ENCODE data around the gene INTS3.
A peak's percentile ranks its signal among the peaks of the same experiment; 100 is the strongest.
"Not testable (repeated sequence)": the region's sequence is repeated elsewhere in the genome, so short reads cannot be mapped to it uniquely, and the experiment has no call there.

The INTS3 gene

DNA sequence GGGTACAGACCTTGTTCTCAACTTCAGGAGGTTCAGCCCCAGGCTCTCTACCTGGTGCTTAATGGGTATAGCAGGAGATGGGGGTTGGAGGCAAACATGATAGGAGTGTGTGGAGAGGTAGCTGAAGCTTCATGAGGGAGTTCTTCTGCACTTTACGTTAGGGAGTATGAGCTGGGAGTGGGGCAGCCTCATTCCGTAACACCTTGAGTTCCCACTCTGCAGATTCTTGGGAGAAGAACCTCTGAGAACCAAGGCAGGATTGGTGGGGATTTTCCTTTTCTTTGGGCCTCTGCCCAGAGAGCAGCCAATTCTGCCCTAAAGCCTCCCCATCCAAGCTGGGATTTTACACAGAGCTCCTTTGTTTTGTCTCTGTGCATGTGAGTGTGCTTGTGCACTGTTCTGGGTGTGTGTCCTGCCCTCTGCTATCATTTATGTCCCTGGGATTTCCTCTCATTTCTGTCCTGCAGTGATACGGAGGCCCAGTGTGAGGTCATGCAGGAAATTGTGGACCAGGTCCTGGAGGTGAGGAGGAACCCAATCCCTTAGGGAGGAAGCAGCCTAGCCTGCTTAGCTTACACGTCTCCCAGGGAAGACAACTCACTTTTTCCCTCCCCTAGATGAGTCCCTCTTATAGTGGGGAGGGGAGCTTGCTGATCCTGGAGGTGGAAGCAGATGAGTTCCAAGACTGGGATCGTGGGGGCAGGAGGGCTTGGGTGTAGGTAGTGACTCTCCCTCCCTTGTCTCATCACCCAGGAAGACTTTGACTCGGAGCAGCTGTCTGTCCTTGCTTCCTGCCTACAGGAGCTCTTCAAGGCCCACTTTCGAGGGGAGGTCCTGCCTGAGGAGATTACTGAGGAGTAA is 35.7 kb downstream of the INTS3 start:
- DNase-seq, result no peak

DNA sequence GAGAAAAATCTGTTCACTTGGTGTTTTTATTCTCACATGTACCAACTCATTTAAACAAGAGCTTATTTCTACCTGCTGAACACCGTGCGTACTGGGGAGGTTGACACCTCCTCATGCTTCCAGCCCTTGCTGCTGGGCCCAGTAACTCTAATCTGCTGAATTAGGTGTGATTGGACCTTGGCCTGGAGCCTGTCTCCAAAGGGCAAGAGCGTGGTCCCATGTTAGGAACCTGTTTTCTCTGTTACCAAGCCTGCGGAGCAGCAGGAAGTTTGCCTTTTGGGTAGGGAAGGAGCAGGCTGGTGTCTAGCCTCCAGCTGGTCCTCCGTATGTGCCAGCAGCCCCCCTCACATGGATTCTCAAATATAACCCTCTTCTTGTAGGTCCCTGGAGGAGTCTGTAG is 36.5 kb downstream of the INTS3 start:
- no peak for DNase-seq

DNA sequence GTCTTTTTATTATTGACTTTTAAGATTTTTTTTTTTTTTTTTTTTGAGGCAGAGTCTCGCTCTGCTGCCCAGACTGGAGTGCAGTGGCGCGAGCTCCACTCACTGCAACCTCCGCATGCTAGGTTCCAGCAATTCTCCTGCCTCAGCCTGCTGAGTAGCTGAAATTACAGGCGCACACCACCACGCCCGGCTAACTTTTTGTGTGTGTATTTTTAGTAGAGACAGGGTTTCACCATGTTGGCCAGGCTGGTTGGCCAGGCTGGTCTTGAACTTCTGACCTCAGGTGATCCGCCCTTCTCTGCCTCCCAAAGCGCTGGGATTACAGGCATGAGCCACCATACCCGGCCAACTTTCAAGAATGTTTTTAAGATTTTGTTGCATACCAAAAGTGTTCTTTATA is 38.8 kb downstream of the INTS3 start:
- DNase-seq, result not testable (repeated sequence)

DNA sequence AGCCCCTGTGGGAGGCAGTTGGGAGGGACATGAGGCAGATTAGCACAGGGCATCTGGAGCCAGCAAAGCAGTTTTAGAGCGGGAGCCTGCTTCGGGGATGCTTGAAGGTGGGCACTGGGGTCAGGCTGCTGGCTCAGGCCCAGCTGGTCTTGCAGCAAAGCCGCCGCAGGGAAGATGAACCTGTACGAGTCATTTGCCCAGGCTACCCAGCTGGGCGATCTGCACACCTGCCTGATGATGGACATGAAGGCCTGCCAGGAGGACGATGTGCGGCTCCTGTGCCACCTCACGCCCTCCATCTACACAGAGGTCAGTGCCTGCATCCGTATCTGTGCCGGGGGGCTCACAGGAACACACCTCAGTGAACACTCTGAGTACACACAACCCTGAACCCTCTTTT is 39.7 kb downstream of the INTS3 start:
- no peak for DNase-seq

DNA sequence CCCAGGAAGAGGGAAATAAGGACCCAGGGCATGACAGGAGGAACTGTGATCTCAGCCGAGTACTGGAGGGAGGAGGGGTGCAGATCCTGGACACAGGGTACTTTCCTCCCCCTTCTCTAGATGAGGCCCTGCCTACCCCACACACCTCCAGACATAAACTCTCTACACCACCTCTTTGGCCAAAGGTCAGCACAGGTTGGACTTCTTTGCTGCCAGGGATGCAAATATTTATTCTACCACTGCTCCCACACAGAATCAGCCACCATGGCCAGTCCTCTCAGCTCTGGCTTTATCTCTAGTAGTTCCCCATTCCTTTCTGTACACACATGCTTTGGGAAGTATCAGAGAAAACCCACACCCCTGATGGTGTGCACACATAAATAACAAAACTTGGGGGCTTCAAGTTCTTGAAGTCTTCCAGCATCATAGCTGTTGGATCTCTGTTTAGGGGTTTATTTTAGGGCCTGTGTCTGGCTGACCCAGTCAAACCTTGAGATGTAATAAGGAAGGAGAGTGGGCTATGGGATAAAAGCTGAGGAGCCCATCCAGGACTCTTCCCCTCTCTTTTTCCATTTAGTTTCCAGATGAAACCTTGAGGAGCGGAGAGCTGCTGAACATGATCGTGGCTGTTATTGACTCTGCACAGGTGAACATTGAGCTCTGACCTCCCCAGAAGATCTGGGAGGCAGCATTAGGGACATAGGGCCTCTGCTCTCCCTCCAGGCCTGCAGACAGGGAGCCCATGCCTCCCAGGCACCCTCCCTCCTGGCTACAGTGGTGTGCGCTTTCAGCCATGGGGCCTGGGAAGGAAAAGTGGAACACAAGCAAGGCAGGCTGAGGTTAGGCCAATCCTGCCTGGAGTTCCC is 40.7 kb downstream of the INTS3 start:
- DNase-seq, result no peak

DNA sequence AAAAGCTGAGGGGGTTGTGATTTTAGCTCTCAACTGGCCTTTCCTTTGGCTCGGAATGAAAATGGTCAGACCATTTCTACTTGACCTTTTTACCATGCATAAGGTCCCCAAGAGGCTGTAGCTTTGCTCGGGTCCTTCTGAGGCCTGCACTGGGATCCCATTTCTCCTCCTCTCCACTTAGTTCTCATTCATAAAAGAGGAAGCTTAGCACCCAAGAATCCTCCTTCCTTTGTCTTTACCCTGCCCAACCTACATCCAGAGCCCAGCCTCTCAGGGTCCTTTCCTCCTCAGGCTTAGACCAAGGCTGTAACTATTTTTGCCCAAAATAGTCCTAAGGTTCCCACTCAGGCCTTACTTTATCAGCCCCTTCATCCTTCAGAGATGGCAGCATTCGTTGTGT is 41.4 kb downstream of the INTS3 start:
- no peak for DNase-seq

DNA sequence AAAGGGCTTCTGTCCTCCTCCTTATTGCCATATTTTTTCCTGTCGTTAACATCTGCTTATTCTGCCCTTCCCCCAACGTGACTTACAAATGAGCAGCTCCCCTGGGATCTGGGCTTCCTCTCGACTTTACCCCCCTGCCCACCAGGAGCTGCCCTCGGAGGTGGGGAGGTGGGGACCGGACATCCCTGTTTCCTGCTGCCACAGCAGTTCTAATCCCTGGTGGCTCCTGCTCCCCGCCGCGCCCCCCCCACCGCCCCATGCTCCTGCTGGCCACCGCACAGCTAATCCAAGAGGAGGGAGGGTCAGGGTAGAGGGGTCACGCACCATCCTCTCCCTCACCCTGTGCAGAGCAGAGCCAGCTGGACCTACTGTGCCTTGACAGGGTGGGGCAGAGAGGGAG is 42.9 kb downstream of the INTS3 start:
- DNase-seq, result no peak

DNA sequence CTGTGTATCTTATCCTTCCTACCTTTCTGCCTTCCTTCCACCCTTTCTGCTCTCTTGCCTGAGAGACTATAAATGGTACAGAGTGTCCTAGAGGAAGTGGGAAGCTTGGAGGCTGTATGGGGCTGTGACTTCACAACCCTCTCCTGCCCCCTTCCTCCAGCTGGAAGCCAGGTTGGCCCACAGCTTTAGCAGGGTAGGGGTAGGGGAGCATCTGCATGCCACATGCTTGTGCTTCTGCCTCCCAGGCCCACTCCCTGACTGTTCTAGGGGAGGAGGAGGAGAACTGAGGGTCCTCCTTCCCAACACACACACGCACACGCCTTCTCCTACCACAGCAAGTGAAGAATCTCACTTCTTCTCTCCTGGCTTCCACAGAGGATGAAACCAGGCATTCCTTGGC is 43.4 kb downstream of the INTS3 start:
- DNase-seq, result no peak

DNA sequence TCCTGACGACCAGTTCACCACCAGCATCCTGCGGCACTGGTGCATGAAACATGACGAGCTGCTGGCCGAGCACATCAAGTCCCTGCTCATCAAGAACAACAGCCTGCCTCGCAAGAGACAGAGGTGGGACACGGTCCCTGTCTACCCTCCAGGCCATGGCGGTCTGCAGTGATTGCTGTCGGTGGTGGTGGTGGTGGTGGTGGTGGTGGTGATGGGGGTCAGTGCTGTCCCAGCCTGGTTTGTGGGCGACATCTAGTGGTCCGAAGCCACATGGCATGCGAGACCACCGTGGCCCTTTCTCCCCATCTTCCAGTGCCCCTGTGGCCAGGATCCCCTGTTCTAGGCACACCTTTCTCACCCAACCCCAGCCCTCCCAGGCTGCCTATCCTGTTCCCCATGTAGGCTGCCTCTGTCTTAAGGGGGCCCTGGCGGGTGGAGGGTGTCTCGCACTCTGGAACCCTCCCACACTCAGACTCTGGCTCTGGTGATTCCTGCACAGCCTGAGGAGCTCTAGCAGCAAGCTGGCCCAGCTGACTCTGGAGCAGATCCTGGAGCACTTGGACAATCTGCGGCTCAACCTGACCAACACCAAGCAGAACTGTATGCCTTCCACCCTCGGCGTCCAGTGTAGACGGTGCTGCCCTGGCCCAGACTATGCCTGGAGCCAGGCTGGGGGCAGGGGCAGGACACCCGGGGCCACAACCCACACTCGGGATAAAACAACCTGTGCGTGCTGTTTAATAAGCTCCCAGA is 44.2 kb downstream of the INTS3 start:
- DNase-seq, result no peak

DNA sequence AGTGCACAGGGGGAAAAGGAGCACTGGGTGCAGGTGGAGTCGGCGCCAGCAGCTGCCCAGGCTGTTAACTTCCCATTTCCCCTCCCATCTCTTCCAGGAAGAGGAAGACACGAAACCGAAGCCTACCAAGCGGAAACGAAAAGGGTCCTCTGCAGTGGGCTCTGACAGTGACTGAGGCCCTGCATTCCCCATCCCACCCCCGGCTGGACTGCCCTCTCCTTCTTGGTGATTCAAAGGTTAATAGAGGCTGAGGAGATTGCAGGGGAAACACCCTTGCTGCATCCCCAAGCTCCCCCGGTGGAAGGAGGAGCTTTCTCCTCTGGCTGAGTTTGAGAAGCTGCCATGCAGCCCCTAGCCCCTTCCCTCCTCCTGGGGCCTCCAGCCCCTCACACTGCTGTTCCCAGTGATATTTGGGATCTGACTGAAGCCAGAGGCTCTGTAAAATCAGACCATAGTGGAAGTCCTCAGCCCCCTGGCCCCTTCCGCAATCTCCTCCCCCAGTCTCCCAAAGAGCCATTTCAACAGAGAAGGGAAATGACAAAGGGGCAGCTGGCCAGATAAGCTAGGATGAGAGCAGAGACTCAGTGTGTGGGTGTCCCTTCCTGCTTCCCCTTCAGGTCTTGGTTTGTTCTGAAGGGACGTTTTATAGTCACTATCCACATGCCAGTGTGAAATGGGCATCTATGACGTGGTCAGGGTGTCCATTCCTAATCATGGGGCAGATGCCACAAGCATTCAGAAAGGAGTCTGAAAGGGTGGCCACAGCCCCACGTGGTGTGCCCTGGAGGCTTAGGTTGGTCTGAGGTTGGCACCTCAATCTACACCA is 45.5 kb downstream of the INTS3 start:
- DNase-seq, result no peak

DNA sequence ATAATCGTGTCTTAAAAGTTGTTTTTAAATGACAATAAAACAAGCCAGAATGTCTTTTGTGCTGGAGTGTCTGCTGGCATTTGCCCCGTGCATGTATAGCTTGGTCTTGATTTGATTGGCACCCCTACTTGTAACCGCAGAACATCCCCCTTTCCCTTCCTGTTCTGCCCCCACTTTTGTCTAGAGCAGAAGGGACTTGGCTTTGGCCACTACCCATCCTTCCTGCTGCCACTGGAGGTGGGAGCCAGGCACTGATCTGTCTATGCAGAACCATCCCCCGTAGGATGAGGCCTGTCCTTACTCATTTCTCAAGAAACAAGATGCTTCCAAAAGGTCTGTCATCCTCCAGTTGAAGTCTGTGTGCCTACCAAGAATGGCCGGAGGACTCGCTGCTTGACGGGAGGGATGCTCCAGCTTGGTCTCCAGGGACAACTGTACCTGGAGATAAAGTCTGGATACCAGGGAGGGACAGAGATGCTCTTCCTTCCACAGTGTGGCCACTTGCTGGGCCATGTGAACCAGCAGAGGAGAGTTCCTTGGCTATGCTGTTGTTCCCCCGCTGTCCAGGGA is 46.3 kb downstream of the INTS3 start:
- DNase-seq, result no peak

DNA sequence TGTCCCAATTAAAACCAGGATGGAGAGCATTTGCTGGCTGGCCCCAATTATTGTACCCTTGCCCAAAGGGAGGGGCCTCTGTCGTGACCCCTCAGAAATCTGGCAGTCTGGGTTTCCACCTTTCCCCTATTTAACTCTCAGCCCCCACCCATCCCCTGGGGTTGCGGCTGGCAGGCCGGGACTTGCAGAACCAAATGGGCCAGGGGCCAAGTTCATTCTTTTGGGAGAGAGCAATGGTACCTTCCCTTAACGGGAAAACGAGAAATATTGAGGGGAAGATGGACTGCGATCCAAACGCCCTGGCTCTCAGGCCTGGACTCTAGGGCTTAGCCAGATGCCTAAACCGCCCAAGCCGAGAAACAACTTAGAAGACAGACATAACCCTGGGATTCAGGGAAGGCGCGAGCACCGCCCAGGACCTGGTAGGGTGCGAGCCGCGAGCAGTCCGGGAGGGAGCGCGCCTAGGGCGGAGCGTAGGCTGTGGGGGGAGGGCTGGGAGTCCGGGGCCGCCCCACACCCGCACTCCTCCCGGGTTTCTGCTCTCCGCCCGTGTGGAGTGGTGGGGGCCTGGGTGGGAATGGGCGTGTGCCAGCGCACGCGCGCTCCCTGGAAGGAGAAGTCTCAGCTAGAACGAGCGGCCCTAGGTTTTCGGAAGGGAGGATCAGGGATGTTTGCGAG is 47.1 kb downstream of the INTS3 start, which contains the start of gene SLC27A3:
Gene SLC27A3, plus strand, starts transcription at position 628 of the 678 bp plus-strand sequence. CDS start 91 bp downstream, outside the sequence.
- DNase-seq, result peak; percentile 43

DNA sequence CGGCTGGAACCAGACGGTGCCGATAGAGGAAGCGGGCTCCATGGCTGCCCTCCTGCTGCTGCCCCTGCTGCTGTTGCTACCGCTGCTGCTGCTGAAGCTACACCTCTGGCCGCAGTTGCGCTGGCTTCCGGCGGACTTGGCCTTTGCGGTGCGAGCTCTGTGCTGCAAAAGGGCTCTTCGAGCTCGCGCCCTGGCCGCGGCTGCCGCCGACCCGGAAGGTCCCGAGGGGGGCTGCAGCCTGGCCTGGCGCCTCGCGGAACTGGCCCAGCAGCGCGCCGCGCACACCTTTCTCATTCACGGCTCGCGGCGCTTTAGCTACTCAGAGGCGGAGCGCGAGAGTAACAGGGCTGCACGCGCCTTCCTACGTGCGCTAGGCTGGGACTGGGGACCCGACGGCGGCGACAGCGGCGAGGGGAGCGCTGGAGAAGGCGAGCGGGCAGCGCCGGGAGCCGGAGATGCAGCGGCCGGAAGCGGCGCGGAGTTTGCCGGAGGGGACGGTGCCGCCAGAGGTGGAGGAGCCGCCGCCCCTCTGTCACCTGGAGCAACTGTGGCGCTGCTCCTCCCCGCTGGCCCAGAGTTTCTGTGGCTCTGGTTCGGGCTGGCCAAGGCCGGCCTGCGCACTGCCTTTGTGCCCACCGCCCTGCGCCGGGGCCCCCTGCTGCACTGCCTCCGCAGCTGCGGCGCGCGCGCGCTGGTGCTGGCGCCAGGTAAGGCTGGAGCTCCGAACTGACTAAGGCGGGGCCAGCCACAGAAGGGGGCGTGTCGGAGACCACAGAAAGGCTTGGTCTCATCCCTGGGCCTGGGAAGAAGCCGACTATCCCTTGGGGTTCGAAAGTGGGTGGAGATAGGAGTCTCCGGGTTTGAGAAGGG is 47.8 kb downstream of the INTS3 start:
- DNase-seq, result peak; percentile 33

DNA sequence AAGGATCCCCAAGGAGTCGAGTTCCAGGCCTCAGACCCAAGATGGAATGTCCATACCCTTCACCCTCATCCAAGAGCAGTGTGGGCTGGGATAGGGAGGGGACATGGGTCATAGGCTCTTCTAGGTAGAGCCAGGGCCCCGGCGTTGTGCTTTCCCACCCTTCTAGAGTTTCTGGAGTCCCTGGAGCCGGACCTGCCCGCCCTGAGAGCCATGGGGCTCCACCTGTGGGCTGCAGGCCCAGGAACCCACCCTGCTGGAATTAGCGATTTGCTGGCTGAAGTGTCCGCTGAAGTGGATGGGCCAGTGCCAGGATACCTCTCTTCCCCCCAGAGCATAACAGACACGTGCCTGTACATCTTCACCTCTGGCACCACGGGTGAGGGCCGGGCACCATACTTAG is 48.5 kb downstream of the INTS3 start:
- peak; percentile 16 for DNase-seq

DNA sequence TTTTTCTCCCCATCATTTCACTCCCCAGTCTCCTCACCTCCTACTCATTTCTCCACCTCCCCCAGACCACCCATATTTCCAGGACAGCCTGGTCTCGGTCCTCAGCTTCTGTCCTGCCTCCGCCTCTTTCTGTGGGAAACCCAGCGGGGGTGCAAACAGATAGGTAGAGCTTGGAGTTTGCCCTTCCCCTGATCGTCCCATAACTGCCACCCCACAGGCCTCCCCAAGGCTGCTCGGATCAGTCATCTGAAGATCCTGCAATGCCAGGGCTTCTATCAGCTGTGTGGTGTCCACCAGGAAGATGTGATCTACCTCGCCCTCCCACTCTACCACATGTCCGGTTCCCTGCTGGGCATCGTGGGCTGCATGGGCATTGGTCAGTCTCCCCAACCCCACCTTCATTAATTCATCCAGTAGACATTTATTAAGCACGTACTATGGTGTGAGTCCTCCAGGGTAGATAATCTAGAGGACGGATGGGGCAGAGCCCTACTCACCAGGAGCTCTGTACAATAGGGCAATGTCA is 49.1 kb downstream of the INTS3 start:
- DNase-seq, result no peak

DNA sequence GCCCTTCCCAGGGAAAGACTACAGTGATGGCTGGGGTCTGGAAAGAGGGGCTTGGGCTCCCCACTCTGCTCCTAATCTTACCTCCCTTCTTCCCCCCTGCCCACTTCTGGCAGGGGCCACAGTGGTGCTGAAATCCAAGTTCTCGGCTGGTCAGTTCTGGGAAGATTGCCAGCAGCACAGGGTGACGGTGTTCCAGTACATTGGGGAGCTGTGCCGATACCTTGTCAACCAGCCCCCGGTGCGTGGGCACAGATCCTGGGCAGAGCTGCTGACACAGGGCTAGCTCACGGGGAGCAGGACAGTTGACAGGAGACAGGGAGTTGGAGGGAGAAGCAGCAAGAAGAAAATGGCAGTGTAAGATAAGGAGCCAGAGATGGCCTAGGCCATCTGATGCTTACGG is 49.8 kb downstream of the INTS3 start:
- DNase-seq, result no peak

DNA sequence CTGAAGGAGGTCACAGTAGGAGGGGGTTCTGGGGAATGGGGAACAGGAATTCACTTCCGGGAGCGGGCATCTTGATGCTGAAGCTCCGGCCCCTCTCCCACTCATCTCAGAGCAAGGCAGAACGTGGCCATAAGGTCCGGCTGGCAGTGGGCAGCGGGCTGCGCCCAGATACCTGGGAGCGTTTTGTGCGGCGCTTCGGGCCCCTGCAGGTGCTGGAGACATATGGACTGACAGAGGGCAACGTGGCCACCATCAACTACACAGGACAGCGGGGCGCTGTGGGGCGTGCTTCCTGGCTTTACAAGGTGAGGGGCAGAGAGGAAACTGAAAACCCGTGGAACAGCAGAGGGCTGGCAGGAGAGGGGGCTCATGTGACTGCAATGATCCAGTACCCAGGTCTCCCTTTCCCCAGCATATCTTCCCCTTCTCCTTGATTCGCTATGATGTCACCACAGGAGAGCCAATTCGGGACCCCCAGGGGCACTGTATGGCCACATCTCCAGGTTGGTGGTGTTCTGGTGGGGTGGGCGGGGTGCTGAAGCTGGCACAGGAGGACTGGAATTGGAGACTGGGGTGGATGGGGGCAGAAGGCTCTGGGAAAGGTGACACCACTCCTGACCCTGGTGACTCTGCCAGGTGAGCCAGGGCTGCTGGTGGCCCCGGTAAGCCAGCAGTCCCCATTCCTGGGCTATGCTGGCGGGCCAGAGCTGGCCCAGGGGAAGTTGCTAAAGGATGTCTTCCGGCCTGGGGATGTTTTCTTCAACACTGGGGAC is 50.4 kb downstream of the INTS3 start:
- no peak for DNase-seq

DNA sequence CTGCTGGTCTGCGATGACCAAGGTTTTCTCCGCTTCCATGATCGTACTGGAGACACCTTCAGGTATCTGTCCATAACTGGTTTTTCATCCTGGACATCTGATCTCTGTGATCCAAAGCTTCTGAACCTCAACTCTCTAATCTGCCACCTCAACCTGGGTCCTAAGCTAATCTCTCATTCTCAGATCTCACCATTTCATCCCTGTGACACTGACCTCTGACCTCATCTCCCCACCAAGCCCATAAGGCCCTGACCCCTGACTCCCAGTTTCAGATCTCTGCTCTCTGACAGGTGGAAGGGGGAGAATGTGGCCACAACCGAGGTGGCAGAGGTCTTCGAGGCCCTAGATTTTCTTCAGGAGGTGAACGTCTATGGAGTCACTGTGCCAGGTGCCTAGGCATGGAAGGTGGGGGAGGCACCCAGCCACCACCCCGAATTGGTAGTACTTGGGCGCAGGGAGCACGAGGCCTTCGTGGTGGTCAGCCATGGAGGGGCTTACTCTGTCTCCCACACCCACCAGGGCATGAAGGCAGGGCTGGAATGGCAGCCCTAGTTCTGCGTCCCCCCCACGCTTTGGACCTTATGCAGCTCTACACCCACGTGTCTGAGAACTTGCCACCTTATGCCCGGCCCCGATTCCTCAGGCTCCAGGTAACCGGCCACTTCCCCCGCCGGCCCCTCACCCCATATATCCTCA is 51.1 kb downstream of the INTS3 start:
- no peak for DNase-seq
